PC-3 (cell line): ENCODE data around the gene CACNA1I. TPM values are rescaled to one million over a fixed set of nuclear protein-coding genes. Genes with fewer than 3 reads are reported as not detected.

ENCODE experiments used
- ATAC-seq: fragments of 200-7000 bp; cut with Tn5 transposase; 2 replicates; pipeline ENCODE4 v1.9.1; 2020; ENCODE audit warnings: mild to moderate bottlenecking, moderate library complexity
- BruUV-seq: library from RNA; stranded (reverse); fragments of 400-500 nt; replicated peaks from 2 replicates; lab custom pipeline; 2021; lab: Mats Ljungman, UMichigan
- CTCF ChIA-PET: fragments of 300-600 bp; sonication (Branson Sonifier 250); formaldehyde crosslinking; loops from one replicate; lab custom pipeline; 2022; ENCODE audit warnings: antibody characterized with exemption; lab: Charles Lee
- POLR2A ChIA-PET: fragments of 300-600 bp; sonication (Branson Sonifier 250); formaldehyde crosslinking; loops from one replicate; lab custom pipeline; 2022; ENCODE audit warnings: antibody characterized with exemption; ENCODE audit not compliant: unreplicated experiment; lab: Charles Lee
- DNase-seq: peaks from one replicate; pipeline ENCODE4 v3.0.0-alpha.2; 2015
- H2AFZ ChIP-seq: fragments of 300-600 bp; sonication (generic); 2 replicates; pipeline ENCODE4 v1.6.0; 2016; ENCODE audit warnings: antibody characterized with exemption, low read length
- H3F3A ChIP-seq: fragments of 300-600 bp; sonication (generic); one replicate; pipeline ENCODE4 v1.6.0; 2017; ENCODE audit warnings: antibody characterized with exemption, low read length, control low read depth, mild to moderate bottlenecking; ENCODE audit not compliant: unreplicated experiment
- H3K27ac ChIP-seq: fragments of 300-600 bp; sonication (generic); 2 replicates; pipeline ENCODE4 v1.5.1; 2016; ENCODE audit warnings: mild to moderate bottlenecking, low read length
- H3K27me3 ChIP-seq: fragments of 300-600 bp; sonication (generic); 2 replicates; pipeline ENCODE4 v1.6.1; 2016; ENCODE audit warnings: low read length, mixed read lengths
- H3K36me3 ChIP-seq: fragments of 300-600 bp; sonication (generic); 2 replicates; pipeline ENCODE4 v1.6.1; 2016; ENCODE audit warnings: low read depth, mixed run types, low read length, mixed read lengths
- H3K4me1 ChIP-seq: fragments of 300-600 bp; sonication (generic); 2 replicates; pipeline ENCODE4 v1.5.1; 2016; ENCODE audit warnings: low read length; ENCODE audit not compliant: insufficient read depth
- H3K4me2 ChIP-seq: fragments of 300-600 bp; sonication (generic); 2 replicates; pipeline ENCODE4 v1.6.0; 2016; ENCODE audit warnings: low read length
- H3K4me3 ChIP-seq: fragments of 300-600 bp; sonication (generic); 2 replicates; pipeline ENCODE4 v1.5.1; 2016; ENCODE audit warnings: mild to moderate bottlenecking, low read length, mixed read lengths
- H3K79me2 ChIP-seq: fragments of 300-600 bp; sonication (generic); 2 replicates; pipeline ENCODE4 v1.6.1; 2017; ENCODE audit warnings: low read length, mixed read lengths
- H3K9ac ChIP-seq: fragments of 300-600 bp; sonication (generic); 2 replicates; pipeline ENCODE4 v1.6.0; 2016; ENCODE audit warnings: mild to moderate bottlenecking, low read length
- H3K9me2 ChIP-seq: fragments of 300-600 bp; sonication (generic); replicated peaks from 2 replicates; pipeline ENCODE4 v1.6.1; 2016; ENCODE audit warnings: mixed run types, low read length, mixed read lengths
- H3K9me3 ChIP-seq: fragments of 300-600 bp; sonication (generic); 2 replicates; pipeline ENCODE4 v1.6.1; 2016; ENCODE audit warnings: low read length, mixed read lengths
- H4K20me1 ChIP-seq: fragments of 300-600 bp; sonication (generic); 2 replicates; pipeline ENCODE4 v1.6.1; 2016; ENCODE audit warnings: low read length, mixed read lengths
- CTCF ChIP-seq: fragments of 300-600 bp; sonication (generic); conservative IDR thresholded peaks from 2 replicates; pipeline ENCODE4 v1.5.1; 2017; ENCODE audit warnings: antibody characterized with exemption, low read depth, mild to moderate bottlenecking, low read length
- EZH2 ChIP-seq: fragments of 300-600 bp; sonication (generic); IDR thresholded peaks from one replicate; pipeline ENCODE4 v1.6.1; 2017; ENCODE audit warnings: antibody characterized with exemption, mild to moderate bottlenecking, low read length; ENCODE audit not compliant: unreplicated experiment
- EZH2phosphoT487 ChIP-seq: fragments of 300-600 bp; sonication (generic); IDR thresholded peaks from 2 replicates; pipeline ENCODE4 v1.6.1; 2018; ENCODE audit warnings: mild to moderate bottlenecking, antibody characterized with exemption, low read length, borderline replicate concordance
- intact Hi-C: fragments of 100-400 bp; cut with micrococcal nuclease; formaldehyde crosslinking; loops from 2 replicates; pipeline ENCODE4 v1.9.0; 2023
- total RNA-seq: library from RNA; depleted of rRNA; stranded (reverse); fragments of >200 nt; gene quantifications from 2 replicates; pipeline ENCODE4 v1.2.3, GENCODE V29; 2014

The CACNA1I gene
- total RNA-seq, 1 experiment from 2014 or later = not detected

GRCh38 chr22:39710380-39711150 is 140.0 kb downstream of the CACNA1I start:
- no TSS peak for BruUV-seq
- Histone ChIP-seq H3K9ac (no peak overlapping the region), H3K36me3 (no peaks in the 10 kb centered on the region), H3K9me3 (no peaks in the 10 kb centered on the region), H4K20me1 (no peaks in the 10 kb centered on the region), H3F3A (no peaks in the 10 kb centered on the region), H3K4me3 (no peak overlapping the region), H3K4me2 (no peak overlapping the region), H3K27ac (no peak overlapping the region), H3K79me2 (no peaks in the 10 kb centered on the region), H3K9me2 (no peaks in the 10 kb centered on the region), H3K27me3 (peaks cover 75% of the 10 kb centered on the region), H3K4me1 (no peaks in the 10 kb centered on the region), H2AFZ (no peak overlapping the region)
- DNase-seq = no peak
- intact Hi-C loops = no loop called here
- POLR2A ChIA-PET = no interaction called here
- no peak for ATAC-seq
- no peak for TF ChIP-seq CTCF
- TF ChIP-seq EZH2 = no peak
- no peak for TF ChIP-seq EZH2phosphoT487
- CTCF ChIA-PET = no interaction called here

- Histone ChIP-seq H3F3A (no peaks in the 10 kb centered on the region), H3K4me1 (no peaks in the 10 kb centered on the region), H2AFZ (no peak overlapping the region), H3K4me2 (no peak overlapping the region), H3K36me3 (no peaks in the 10 kb centered on the region), H3K27me3 (peaks cover 62% of the 10 kb centered on the region), H3K27ac (no peak overlapping the region), H3K9me2 (no peaks in the 10 kb centered on the region), H3K9me3 (no peaks in the 10 kb centered on the region), H3K79me2 (no peaks in the 10 kb centered on the region), H3K4me3 (no peak overlapping the region), H3K9ac (no peak overlapping the region), H4K20me1 (no peaks in the 10 kb centered on the region)
- ATAC-seq (no peak), DNase-seq (no peak)
- POLR2A ChIA-PET = no interaction called here
- no TSS peak for BruUV-seq
- intact Hi-C loops = no loop called here
- CTCF ChIA-PET = no interaction called here
- TF ChIP-seq CTCF (no peak), EZH2 (no peak), EZH2phosphoT487 (no peak)
Observed at GRCh38 chr22:39712081-39712480, 141.5 kb downstream of the CACNA1I start.

- Histone ChIP-seq H3K4me2 (no peak overlapping the region), H2AFZ (no peak overlapping the region), H3K27me3 (peaks cover 54% of the 10 kb centered on the region), H3K9ac (no peak overlapping the region), H3K9me2 (no peaks in the 10 kb centered on the region), H3F3A (no peaks in the 10 kb centered on the region), H4K20me1 (no peaks in the 10 kb centered on the region), H3K27ac (no peak overlapping the region), H3K4me1 (no peaks in the 10 kb centered on the region), H3K36me3 (no peaks in the 10 kb centered on the region), H3K9me3 (no peaks in the 10 kb centered on the region), H3K4me3 (no peak overlapping the region), H3K79me2 (no peaks in the 10 kb centered on the region)
- ATAC-seq (no peak), DNase-seq (no peak)
- intact Hi-C loops = no loop called here
- TF ChIP-seq EZH2phosphoT487 (no peak), EZH2 (no peak), CTCF (no peak)
- ChIA-PET POLR2A (no interaction called here), CTCF (no interaction called here)
- BruUV-seq = no TSS peak
Observed at GRCh38 chr22:39712751-39713525, 142.4 kb downstream of the CACNA1I start.
